Hematopoietic multipotent progenitor cell treated with erythropoietin and hydrocortisone succinate and interleukin-3 and kit ligand, for 4 days (in vitro differentiated cells): ENCODE data around the gene ENDOU.
A peak's percentile ranks its signal among the peaks of the same experiment; 100 is the strongest.

ENCODE experiments used
- DNase-seq: peaks from one replicate; pipeline ENCODE4 v3.0.0-alpha.2; 2015

The ENDOU gene

DNA sequence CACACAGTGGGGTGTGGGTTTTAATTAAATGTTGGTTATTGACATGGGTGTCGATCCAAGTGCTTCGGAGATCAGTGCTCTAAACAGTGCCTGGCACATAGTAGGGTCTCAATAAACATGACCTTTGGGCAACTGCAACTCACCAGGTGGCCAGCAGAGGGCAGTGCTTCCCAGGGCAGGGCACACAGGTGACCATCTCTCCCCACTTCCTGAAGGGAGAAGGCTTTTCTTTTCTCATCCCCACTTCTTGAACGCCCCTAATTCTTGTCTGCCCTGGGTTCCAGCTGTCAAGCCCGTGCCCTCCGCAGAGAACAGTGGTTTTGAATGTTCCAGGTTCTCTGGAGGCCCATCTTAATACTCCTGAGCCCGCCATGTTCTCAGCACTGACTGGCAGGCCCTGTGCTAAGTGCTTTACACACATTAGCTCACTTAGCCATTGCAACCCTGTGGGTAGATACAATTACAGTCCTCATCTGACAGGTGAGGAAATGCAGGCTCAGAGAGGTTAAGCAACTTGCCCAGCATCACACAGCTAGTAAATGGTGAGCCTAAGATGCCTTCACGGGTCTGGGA is 17.0 kb upstream of the ENDOU start:
- peak; percentile 58 for DNase-seq

DNA sequence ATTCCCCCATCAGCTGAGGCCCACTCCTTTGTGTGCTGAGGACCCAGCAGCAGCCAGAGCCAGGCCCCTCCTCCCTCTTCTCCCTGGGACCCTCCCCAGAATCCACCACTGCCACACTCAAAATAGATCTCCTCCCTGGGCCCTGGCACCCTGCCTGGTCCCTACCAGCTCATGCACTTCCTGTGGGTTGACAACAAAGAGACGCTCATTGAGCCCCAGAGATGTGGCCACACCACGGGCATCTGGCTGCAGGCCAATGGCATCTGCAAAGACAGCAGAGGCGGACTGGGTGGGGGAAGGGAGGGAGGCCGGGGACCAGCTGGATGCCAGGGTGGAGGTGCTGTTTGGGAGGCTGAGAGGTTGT is 16.0 kb upstream of the ENDOU start:
- peak; percentile 98 for DNase-seq

DNA sequence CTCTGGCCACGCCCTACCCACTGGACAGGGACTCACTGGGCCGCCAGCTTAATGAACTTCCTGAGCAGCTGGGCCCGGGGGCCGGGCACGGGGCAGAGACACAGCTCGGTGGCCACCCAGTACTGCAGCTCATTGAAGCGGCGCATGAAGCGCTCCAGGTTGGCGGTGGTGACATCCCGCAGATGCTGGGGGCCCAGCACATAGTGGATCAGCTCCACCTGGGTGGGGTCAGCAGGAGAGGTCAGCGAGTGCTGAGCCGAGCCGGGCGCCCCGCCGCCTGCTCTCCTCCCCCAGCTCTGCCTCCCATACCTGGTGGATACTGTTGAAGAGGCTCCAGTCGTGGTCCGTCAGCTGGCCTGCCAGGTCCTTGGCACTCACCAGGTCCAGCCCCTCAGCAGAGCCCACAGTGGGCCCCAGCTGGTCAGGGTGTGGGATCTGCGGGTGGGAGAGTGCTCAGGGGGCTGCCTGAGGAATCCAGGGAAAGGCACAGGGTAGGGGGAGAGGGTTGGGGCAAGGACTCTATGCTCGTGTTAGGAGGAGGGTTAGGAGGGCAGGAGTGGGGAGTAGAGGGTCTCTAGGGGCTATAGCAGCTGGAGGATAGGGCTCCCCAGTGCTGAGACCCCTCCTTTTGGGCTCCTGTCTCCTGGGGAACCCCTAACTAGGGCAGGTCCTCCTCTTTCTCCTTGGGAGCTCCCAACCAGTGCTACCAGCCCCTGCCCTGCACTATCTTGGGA is 15.5 kb upstream of the ENDOU start:
- no peak for DNase-seq

DNA sequence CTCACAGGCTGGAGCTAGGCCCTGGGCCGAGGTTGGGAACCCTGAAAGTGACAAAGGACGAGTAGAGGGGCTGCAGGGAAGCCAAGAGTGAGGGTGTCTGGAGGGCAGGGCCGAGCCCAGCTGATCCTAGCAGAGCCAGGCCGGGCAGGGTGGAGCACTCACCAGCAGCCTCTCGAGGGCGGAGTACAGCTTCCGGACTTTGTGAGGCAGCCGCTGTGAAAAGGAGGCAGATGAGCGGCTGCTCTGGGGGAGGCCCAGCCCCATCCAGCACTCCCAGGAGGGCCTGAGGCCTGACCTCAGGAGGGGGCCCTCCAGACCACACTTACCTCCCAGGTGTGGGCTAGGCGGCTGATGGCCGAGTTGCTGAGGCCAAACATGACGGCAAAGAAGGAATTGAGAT is 14.7 kb upstream of the ENDOU start:
- DNase-seq, result peak; percentile 57

DNA sequence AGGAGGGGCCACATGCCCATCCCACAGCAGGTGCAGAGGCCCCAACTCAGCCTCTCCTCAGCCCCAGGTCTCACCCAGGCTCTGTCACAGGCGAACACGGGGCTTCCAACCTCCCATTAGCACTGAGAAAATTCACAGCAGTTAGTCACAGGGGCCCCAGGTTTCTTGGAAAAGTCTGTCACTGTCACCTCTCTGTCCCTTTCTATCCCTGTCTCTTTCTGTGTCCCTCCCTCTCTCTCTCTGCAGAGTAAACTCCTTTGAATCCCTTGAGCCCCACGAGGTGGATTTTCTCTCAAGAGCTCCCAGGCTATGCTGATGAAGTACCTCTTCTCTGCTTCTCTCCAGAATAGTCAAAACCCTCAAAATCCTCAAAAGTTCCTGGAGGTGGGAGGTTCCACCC is 14.0 kb upstream of the ENDOU start:
- DNase-seq, result no peak

DNA sequence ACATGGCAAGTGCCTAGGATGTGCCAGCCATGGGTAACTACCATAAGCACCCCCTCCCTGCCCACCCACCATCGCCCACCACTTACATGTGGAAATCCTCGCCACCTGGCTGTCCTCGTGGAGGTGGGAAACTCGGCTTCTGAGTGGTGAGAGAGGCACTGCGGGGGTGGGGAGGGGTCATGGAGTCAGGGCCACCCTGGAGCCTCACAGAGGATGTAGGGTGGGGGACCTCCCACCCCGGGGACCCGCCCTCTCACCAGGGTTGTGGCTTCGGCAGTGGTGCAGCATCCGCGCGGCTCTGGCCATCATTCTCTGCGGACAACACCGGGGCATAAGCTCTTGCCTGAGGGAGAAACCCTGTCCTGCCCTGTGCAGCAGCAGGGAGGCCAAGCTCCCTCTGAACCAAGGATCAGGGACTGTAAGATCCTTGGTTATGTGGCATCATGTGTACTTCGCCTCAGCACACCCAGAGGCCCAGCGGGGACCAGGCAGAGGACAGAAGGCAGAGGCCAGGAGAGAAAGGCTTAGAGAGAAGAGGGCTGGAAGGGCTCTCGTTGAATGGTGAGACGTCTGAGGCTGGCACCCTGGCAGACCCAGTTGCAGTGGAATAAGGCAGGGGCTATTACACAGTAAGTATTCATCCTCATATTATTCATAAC is 12.8 kb upstream of the ENDOU start:
- DNase-seq, result no peak

DNA sequence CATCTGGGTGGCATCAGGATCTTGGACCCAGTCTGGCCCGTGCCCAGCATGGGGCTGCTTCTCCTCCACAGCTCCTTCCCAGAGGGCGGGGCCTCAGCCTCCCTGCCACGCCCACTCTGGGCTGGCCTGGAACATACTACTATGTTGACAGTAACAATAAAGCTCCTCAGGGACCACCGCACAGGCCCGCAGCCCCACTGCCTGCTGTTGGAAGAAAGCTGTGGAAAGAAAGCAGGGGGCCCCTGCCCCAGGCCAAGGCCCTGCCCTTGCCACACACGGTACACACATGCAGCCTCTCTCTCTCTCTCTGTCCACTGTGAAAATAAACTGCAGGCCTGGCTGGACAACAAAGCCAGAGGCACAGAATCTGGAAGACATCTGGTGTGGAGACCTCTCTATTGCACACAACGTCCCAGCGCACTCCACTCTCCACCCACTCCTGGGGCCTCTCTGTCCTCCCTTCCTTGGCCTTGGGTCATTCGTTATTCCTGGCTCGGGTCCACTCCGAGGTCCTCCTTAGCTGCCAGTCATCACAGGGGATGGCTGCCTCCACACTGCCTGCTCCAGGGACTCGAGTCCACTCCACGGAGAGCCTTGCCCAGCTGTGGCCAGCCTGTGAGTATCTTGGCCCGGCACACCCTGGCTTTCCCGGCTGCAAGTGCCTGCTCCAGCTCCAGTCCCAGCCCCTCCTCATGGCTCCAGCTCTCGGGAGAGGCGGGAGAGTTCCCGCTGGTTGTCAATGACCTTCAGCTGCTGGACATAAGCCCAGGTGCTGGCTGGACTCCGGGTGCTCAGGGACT is 11.8 kb upstream of the ENDOU start:
- DNase-seq, result peak; percentile 35

DNA sequence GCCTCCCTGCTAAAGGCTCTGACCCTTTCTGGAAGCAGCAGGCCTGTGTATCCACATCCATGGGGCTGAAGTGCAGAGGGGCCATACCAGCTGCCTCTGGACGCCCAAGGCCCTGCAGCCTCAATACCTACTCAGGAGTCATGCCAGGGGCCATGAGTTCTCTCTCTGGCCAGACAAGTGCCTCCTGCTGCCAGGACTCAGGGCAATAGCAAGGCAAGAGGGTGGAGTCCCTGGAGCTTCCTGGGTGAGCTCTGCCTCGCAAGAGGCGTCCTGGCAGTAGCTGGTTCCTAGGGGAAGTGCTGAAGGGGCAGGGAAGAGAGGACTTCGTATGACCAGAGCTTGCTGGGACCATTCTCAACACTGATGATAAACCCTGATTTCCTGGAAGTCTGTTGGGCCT is 10.9 kb upstream of the ENDOU start:
- no peak for DNase-seq

DNA sequence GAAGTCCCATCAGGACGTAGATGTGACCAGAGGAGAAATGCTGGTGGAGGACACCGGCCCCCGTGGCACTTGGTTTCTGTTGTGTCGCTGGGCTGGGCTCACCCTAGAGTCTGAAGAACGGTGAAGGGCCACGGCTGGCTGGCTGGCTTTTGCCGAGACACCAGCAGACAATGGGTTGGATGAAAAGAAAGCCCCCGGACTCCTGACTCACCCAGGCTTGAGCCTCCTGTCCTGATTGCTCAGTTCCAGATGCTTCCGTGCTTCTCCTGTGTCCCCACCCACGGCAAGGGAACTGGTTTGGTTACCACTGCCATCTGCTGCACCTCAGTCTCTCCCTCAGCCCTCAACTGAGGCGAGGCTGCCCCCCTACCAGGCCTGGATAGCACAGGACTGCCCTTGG is 10.4 kb upstream of the ENDOU start:
- no peak for DNase-seq

DNA sequence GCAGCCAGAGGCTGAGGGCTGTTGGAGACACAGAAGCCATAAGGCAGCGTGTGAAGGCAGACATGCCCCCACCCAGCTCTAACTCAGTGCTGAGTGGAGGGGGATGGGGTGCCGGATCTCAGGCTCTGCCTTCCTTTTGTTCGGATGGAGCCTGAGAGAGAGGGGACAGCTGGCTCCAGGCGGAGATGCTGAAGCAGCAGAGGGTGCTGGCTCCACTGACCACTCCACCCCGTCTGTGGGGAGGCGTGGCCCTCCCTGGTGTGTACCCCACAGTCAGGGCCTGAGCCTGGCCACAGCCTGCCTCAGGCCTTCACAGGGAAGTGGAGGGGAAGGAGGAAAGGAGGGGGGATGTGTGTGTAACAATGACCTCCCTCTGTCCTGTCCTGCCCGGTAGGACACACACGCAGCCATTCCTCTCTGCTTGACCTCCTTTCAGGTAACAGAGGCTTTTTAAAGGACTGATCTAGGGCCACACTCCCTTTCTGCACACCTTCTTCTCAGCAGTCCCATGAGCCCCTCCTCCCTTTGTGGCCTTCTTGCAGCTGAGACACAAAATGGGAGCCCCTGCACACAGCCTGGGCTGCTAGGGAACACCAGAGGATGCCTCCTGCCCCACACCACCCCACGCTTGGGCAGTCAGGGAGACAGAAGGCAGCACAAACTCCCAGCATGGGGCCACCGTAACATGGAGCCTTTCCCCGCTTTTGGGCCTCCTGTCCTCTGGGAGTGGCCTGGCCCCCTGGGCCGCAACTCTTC is 9.6 kb upstream of the ENDOU start:
- DNase-seq, result no peak

DNA sequence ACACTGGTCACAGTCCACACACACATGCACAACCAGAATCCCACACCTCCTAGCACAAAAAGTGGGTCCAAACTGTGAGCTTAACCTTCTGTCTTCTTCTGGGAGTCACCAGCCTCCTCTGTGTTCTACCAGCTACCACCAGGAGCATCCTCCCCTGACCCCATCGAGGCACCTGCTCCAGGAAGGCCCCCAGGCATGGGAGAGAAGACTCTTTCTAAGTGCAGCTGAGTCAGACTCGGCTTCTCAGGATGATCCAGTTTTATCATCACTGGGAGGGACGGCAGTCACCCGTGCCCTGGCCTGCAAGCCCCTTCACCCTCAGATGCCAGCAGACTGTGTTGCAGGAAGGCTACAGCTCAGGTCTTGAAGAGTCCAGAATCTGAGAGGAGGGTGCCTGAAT is 7.9 kb upstream of the ENDOU start:
- no peak for DNase-seq

DNA sequence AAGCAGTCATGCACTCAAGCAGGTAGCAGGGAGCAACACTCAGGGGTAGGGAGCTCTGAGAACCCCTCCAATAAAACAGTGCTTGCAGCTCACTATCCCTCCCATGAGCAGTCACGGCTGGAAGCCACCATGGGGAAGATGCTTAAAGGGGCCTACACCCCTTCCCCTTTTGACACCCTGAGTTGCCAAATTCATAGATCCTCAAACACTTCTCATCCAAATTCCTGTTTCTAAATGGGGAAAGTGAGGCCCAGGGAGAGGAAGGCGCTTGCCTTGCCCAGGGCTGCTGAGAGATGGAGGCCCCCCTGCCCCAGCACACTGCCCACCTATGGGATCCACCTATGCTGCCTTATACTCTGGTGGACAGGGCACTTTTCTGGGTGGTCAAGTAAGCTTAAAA is 7.2 kb upstream of the ENDOU start:
- no peak for DNase-seq

DNA sequence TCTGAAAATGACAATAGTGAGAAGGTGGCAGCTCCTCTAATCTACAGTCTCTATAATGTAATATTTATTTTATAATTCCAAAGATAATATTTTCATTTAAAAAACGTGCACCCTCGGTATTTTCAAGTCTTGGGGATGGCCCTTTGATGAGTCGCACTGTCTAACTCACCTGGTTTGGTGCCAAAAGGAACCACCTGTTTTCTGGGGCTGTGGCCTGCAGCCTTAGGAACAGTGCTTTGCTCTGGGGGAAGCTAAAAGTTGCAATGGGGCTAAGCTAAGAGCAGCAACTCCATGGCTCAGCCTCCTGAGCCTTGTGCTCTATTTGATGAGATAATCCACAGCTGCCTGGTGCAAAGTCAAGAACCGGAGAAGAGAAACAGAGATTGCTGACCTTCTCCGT is 6.4 kb upstream of the ENDOU start:
- DNase-seq, result no peak

DNA sequence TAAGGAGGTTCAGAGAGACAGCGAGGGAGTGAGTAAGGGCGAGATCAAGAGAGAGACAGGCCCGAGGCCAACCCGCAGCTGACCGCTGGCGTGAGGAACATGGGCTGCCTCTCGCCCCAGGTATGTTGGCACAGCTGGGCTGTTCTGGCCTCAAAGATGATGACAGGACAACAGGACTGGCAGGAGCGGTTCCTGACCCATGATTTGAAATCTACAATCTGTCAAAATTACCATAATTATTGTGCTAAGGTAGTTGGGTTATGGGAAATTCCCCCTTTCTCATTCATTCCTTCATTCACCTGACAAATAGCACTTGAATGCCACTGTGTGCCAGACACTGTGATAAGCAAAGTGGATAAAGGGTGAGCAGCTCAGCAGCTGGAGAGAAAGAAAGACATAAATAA is 5.1 kb upstream of the ENDOU start:
- DNase-seq, result no peak

DNA sequence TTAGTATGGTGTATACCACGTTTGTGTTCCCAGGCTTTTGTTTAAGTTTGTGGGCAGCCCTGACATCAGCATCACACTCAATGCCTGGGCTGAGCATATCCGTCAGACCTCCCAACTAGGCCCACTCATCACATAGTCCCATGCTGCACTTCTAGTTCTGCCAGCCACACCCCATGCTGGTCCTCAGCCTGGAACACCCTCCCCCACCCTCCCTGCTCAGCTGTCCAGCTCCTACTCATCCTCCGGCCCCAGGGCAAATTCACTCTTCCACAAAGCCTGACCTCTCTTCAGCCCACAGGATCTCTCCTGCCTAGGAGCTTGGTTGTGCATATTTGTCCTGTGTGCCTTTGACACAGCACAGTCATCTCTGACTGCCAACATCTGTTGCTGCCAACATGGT is 3.9 kb upstream of the ENDOU start:
- no peak for DNase-seq

DNA sequence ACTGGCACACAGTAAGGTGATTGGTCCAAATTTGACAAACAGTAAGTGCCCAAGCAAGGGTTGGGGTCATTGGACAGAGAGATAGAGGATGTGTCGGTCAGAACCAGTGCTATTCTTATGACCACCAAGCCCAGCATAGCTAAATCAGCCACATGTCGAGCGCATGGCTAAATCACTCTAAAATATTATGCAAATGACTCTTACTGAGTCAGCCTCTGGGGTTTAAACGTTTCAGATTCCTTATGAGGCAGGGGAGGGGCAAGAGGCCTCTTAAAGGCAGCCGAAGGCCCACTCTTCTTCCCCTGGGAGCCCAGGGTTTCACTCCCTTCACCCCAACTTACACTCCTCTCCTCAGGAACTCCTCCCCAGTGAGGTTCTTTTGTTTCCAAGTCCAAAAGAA is 603 bp upstream of the ENDOU start:
- no peak for DNase-seq

DNA sequence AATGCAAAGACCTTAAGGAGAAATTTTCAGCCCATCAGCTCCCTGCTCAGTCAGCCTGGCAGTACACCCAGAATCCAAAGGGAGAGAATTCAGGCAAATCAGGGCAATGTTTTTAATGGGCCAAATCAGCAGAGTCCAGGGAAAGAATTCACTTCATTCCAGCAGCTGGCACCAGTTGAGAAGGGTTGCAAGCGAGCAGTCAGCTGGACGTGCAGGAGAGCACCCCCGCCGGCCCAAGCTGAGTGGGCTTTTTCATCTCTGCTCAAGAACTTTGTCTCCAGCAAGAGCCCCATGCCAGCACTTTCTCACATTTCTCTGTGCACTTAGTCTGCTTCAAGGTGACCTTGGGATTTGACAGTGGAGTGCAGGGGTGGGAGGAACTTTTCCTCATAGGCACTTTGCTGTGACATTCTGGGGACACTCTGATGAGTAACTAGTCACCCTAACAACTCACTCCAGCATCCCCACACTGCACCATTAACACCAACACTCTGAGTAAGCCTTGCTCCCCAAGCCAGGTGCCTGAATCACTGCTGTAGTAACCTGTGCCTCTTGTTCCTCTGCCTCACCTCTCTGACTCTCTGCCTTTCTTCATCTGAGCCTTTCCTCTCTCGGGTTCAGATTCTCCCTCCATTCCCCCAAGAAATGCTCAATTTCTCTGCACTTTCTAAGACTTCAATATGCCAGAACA is 2.2 kb downstream of the ENDOU start:
- no peak for DNase-seq

DNA sequence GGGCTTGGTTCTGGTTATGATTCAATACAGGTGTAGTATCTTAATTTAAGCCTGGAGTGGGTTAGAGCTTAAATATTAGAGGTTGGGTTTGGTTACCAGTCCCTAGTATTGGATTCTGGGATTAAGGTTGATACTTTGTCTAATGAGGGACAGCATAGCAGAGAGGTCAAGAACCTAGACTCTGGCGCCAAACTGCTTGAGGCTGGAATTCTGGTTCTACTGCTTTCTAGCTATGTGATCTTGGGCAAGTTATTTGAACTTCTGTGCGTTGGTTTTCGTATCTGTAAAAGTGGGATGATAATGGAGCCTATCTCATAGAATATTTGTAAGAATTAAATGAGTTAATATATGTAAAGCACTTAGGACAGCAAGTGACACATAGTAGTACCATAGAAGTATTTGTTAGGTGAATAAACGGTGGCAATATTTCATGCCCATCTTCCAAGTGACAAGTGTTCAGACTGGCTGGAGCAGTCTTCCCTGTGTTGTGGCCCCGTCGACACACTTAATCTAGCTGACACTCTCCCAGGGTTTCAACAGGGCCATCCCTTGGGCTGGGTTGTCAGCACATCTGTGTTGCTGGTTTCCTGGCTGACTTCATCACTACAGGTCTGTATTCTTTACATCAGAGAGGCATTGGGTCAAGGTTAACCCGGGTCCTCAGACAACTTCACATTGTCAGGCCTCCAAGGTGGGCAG is 3.0 kb downstream of the ENDOU start:
- DNase-seq, result no peak

DNA sequence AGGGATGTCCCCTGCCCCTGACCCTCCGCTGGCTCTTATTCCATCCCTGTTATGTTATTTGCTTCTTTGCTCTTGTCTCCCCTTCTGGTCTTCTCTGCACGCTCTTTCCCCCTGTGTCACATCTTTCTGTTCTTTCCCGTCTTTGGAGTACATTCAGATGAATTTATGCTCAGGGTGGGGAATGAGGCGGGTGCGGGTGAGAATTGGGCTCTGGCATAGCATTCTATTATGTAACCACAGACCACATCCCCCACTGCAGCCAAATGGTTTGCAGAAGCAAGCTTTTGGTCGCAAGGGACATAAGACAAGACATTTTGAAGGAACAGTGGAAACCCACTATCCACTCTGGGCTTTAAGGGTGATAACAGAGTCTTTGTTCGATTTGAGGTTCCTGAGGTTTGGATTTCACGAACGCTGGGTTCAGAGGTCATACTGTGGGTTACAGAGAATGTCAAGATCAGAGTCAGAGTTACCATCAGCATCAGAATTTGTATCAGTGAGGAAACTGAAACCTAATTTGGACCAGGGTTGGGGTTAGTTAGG is 3.8 kb downstream of the ENDOU start:
- peak; percentile 72 for DNase-seq

DNA sequence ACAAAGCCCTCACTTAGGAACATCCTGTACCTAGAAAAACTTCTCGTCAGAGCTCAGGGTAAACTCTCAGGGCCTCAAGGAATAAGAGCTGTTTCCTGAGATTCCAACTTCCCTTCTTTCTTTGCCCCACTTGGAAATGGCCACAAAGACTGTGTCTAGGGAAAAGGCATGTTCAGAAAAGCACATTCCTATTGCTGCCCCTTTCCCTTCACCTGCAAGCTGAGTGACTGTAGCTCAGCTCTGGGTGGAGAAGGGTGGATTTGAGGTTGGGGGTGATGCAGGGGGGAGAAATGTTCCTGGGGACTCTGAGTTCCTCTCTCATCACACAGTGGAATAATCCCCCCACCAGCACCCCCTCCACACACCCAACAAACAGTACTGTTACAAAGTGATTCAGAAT is 6.8 kb downstream of the ENDOU start:
- no peak for DNase-seq

DNA sequence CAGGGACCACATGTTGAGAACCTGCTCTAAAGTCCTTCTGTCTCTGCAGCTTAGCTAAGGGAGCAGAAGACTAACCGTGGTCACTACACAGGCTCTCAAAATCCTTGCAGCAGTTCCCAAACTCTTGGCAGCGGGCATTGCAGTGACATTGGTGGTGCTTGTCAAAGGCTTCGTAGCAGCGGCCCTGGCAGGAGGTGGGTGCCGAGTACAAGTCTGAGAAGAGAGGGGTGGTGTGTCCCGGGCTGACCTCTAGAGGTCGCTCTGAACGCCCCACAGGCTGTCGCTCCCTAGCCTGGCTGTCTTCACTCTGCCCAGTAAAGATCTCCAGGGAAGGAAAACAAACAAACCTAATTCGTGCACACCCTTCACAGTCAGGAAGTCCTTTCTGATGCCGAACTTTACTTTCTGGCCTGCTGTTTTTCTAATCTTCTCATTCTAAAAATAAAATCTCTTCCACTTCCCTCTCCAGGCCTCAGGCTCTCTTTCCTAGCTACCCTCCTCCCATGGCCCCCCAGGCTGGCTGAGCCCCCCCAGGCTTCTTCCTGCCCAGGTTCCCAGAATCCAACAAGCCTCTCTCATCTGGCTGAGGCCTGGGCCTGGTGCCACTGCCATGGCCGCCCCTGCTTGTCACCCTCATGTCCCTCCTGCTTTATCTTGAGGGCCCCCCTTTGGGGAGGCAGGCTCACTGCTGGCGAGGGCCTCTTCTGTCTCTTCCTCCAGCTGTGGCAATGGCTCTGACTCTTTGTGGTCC is 7.7 kb downstream of the ENDOU start:
- DNase-seq, result peak; percentile 92
